Thoracic aorta (tissue), 2 donors: ENCODE results near the gene HORMAD1. TPM values are rescaled to one million over a fixed set of nuclear protein-coding genes. Genes with fewer than 3 reads are reported as not detected.

Source experiments
- ATAC-seq: fragments of 150-250 bp; one replicate; pipeline ENCODE4 v1.8.0; 2017; ENCODE audit warnings: low read depth; ENCODE audit not compliant: insufficient number of reproducible peaks, low FRiP score
- DNase-seq: peaks from one replicate; pipeline ENCODE4 v3.0.0-alpha.2; 2020; ENCODE audit warnings: low spot score
- H3K27ac ChIP-seq, 2 donors: fragments of 200-600 bp; sonication (generic); 1 replicate in 1 of 2; 2 replicates in 1 of 2; pipeline ENCODE4 v1.5.1; 2016; ENCODE audit warnings: mild to moderate bottlenecking in 2 of 2, moderate library complexity in 2 of 2
- H3K27me3 ChIP-seq: fragments of 200-600 bp; sonication (generic); replicated peaks from 2 replicates; pipeline ENCODE4 v1.6.0; 2016; ENCODE audit warnings: mild to moderate bottlenecking; ENCODE audit not compliant: insufficient read depth
- H3K36me3 ChIP-seq: fragments of 200-600 bp; sonication (generic); one replicate; pipeline ENCODE4 v1.5.1; 2016
- H3K4me1 ChIP-seq, 2 donors: fragments of 200-600 bp; sonication (generic); 1 replicate in 1 of 2; 2 replicates in 1 of 2; pipeline versions ENCODE4 v1.5.1 to v1.6.0; 2016; ENCODE audit warnings: low read depth in 2 of 2, mild to moderate bottlenecking in 1 of 2; ENCODE audit not compliant: control insufficient read depth in 1 of 2
- H3K4me3 ChIP-seq: fragments of 200-600 bp; sonication (generic); 2 replicates; pipeline ENCODE4 v1.5.1; 2016; ENCODE audit warnings: mild to moderate bottlenecking
- H3K9me3 ChIP-seq: fragments of 200-600 bp; sonication (generic); 2 replicates; pipeline ENCODE4 v1.5.1; 2016
- CTCF ChIP-seq: fragments of 200-600 bp; sonication (generic); IDR thresholded peaks from one replicate; pipeline ENCODE4 v1.5.1; 2019; ENCODE audit warnings: antibody characterized with exemption
- total RNA-seq, 2 donors: library from RNA; depleted of rRNA; stranded (reverse); fragments of >200 nt; gene quantifications; one replicate each; pipeline versions ENCODE4 v1.1.0 to v1.2.3, GENCODE V29; 2016

HORMAD1 gene
- total RNA-seq, 2 donors from 2014 or later = not detected

- H3K27me3 ChIP-seq = no peaks in the 10 kb centered on the region
- ATAC-seq (peak; percentile 99), DNase-seq (peak; percentile 77)
- H3K9me3 ChIP-seq = no peaks in the 10 kb centered on the region
- no peak for TF ChIP-seq CTCF
- H3K4me3 ChIP-seq = peak within 1 kb of the TSS; percentile 85
- H3K27ac ChIP-seq = peak within 1 kb of the TSS; percentile 33 to 48
- peaks cover 10 to 20% of the 10 kb centered on the region in 2 donors for H3K4me1 ChIP-seq
- peaks cover 8% of the 10 kb centered on the region for H3K36me3 ChIP-seq
Measured at GRCh38 chr1:150696995-150697927, 23.4 kb downstream of the HORMAD1 start, which contains the start of gene GOLPH3L. Gene GOLPH3L, minus strand, starts transcription at chr1:150697154. Its CDS starts 2,316 bp downstream, at chr1:150694838.

- Histone ChIP-seq H3K27ac (peak overlapping the region in 1 of 2 donors; percentile 48), H3K36me3 (peaks cover 8% of the 10 kb centered on the region), H3K27me3 (no peaks in the 10 kb centered on the region), H3K4me1 (peaks cover 10 to 20% of the 10 kb centered on the region in 2 donors), H3K4me3 (peak overlapping the region; percentile 85), H3K9me3 (no peaks in the 10 kb centered on the region)
- ATAC-seq (peak; percentile 7), DNase-seq (no peak)
- TF ChIP-seq CTCF = no peak
Measured at GRCh38 chr1:150696590-150696989, 24.1 kb downstream of the HORMAD1 start.

GRCh38 chr1:150696162-150696561 lies 24.5 kb downstream of the HORMAD1 start:
- H3K27ac ChIP-seq = no peak overlapping the region
- H3K9me3 ChIP-seq = no peaks in the 10 kb centered on the region
- no peak for DNase-seq
- H3K4me1 ChIP-seq = peaks cover 10 to 20% of the 10 kb centered on the region in 2 donors
- peak overlapping the region; percentile 85 for H3K4me3 ChIP-seq
- peaks cover 8% of the 10 kb centered on the region for H3K36me3 ChIP-seq
- H3K27me3 ChIP-seq = no peaks in the 10 kb centered on the region
- ATAC-seq = no peak
- TF ChIP-seq CTCF = no peak

GRCh38 chr1:150695561-150695960 lies 25.1 kb downstream of the HORMAD1 start:
- Histone ChIP-seq H3K36me3 (peaks cover 8% of the 10 kb centered on the region), H3K9me3 (no peaks in the 10 kb centered on the region), H3K4me3 (no peak overlapping the region), H3K4me1 (peaks cover 10 to 20% of the 10 kb centered on the region in 2 donors), H3K27ac (no peak overlapping the region), H3K27me3 (no peaks in the 10 kb centered on the region)
- DNase-seq (no peak), ATAC-seq (no peak)
- TF ChIP-seq CTCF = no peak

GRCh38 chr1:150692720-150693119 lies 28.0 kb downstream of the HORMAD1 start:
- Histone ChIP-seq H3K4me1 (peaks cover 10 to 20% of the 10 kb centered on the region in 2 donors), H3K4me3 (no peak overlapping the region), H3K27ac (no peak overlapping the region), H3K36me3 (peaks cover 13% of the 10 kb centered on the region), H3K9me3 (no peaks in the 10 kb centered on the region), H3K27me3 (no peaks in the 10 kb centered on the region)
- no peak for TF ChIP-seq CTCF
- DNase-seq (no peak), ATAC-seq (no peak)
